ENCODE measurements around the gene NBR1.
"Not testable (repeated sequence)": the region's sequence is repeated elsewhere in the genome, so short reads cannot be mapped to it uniquely, and the experiment has no call there.

Gene NBR1

GRCh38 chr17:43153197-43153835 is 17.7 kb upstream of the NBR1 start:
- DNase-seq (ENCODE audit: low spot score): not testable (repeated sequence)

GRCh38 chr17:43155666-43156065 is 15.3 kb upstream of the NBR1 start:
- no peak for DNase-seq (ENCODE audit: low spot score)

GRCh38 chr17:43159232-43159631 is 11.8 kb upstream of the NBR1 start:
- DNase-seq (ENCODE audit: low spot score): not testable (repeated sequence)

GRCh38 chr17:43159957-43160356 is 11.1 kb upstream of the NBR1 start:
- DNase-seq (ENCODE audit: low spot score): not testable (repeated sequence)

GRCh38 chr17:43165971-43166370 is 5.0 kb upstream of the NBR1 start:
- not testable (repeated sequence) for DNase-seq (ENCODE audit: low spot score)

DNA sequence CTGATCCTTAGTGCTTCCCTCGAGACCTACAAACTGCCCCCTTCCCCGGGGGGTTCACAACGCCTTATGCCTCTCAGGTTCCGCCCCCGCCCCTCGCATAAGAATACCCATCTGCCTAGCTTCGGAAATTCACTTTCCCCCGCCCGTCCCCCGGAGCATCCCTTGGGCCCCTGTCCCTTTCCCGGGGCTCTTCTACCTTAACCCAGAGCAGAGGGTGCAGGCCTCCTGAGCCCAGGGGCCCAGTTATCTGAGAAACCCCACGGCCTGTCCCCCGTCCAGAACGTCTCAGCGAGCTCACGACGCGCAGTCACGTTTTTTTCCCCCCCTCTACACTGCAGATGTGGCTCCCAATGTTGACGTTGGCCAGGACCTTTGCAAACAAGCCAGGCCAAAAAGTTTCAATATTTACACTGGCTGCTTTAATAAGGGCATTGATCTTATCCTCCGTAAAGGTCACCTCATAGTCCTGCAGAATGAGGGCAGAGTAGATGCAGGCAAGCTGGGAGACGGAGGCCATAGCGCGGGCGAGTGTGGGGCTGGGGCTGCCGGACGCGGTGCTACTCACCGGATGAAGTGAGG is 1.4 kb upstream of the NBR1 start:
- DNase-seq (ENCODE audit: low spot score): peak; percentile 33

GRCh38 chr17:43170140-43170765 is 761 bp upstream of the NBR1 start:
- DNase-seq (ENCODE audit: low spot score): peak; percentile 92

DNA sequence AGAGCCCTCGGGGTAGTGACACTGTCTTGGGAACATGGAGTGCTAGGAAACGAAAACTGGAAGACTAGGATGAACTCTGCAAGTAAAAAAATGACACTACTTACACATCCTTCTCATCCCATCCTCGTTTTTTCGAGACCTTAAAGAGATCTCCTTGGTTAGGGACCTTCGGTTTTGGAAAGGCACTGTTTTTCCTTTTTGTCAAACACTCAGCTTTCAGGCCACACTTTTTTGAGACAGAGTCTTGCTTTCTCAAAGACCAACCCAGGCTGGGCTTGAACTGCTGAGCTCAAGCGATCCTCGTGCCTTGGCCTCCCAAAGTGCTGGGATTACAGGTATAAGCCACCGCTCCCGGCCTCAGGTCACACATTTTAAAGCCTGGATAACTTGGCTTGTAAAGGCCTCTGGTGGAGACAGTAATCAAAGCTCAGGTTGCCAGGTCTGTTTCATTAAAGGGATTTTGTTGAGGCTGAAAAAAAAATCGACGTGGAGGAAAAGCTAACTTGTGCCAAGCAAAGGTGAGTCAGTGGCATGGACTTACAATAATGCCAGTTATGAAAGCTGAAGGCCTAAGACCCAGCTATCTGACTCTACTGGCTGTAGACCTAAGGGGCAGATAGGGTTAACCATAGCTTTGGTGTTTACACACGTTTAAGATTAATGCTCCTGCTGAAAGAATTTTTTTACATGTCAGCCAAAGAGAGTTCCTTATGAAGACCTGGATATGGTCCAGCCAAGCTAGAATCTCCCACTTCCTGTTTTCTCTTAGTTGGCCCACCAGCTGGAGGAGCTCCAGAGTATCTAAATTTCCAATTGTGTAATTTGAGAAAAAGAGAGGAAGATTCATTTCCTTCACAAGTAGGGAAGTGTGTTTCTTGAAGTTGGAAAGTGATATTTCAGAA is 823 bp downstream of the NBR1 start:
- peak; percentile 71 for DNase-seq (ENCODE audit: low spot score)

DNA sequence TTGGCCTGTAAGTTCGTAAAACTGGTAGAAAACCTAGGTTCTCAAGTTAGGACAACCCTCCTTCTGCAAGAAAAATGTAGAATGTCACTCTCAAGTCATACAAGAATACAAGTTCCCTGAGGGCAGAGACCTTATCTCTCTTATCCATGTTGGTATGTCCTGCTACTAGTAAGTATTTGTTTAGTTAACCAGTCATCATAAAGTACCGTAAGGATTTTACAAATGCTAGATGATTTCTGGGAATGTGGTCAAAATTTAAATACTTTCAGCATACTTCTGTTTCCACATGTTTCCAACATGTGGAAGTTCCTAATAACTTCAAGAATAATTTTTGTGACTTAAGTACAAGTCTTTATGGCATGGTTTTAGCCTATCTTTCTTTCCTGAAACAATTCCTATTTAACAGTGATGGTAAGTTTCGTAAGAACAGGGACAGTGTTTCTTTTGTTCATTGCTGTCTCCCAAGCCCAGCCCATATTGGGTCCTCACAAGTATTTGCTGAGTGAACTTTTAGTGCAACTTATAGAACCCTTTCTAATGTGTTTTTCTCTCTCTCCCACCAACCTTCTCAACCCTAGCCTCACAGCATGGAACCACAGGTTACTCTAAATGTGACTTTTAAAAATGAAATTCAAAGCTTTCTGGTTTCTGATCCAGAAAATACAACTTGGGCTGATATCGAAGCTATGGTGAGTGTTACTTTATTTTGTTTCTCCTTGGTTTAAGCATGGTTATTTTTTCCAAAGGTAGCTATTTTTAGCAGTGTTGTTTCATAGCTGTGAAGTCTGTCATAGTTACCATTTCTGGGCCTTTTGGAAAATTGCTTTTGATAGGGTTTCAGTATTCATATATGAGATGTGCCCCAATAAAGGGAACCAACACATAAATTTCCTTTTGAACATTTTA is 4.5 kb downstream of the NBR1 start:
- DNase-seq (ENCODE audit: low spot score): no peak

DNA sequence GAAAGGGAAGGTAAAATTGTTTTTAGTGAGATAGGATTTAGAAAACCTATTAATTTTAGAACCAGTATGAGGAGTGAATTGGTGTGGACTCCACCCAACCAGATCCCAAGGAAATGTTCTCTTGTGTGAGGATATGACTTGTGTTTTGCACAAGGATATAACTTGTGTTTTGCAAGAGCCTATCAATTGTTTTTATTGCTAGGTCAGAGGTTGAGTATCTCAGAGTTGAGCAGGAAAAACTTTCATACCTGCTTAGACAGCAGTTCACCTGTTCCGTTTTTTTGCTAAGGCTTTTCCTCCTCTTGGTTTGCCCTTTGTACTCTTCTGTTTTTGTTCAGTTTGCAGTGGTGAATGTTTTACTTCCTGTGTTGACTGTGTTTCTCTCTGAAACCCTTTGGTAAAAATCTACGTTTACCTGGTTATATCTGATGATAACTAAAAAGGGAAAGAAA is 5.1 kb downstream of the NBR1 start:
- no peak for DNase-seq (ENCODE audit: low spot score)

GRCh38 chr17:43183921-43184320 is 12.9 kb downstream of the NBR1 start:
- DNase-seq (ENCODE audit: low spot score): no peak

DNA sequence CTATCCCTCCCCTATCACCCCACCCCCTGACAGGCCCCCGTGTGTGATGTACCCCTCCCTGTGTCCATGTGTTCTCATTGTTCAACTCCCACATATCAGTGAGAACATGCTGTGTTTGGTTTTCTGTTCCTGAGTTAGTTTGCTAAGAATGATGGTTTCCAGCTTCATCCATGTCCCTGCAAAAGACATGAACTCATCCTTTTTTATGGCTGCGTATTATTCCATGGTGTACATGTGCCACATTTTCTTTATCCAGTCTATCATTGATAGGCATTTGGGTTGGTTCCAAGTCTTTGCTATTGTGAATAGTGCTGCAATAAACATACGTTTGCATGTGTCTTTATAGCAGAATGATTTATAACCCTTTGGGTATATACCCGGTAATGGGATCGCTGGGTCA is 15.6 kb downstream of the NBR1 start:
- not testable (repeated sequence) for DNase-seq (ENCODE audit: low spot score)

- no peak for DNase-seq (ENCODE audit: low spot score)
Measured at GRCh38 chr17:43193251-43193650, 22.2 kb downstream of the NBR1 start.

- DNase-seq (ENCODE audit: low spot score): no peak
Measured at GRCh38 chr17:43199633-43200032, 28.6 kb downstream of the NBR1 start.

- DNase-seq (ENCODE audit: low spot score): no peak
Measured at GRCh38 chr17:43200127-43200526, 29.1 kb downstream of the NBR1 start.

DNA sequence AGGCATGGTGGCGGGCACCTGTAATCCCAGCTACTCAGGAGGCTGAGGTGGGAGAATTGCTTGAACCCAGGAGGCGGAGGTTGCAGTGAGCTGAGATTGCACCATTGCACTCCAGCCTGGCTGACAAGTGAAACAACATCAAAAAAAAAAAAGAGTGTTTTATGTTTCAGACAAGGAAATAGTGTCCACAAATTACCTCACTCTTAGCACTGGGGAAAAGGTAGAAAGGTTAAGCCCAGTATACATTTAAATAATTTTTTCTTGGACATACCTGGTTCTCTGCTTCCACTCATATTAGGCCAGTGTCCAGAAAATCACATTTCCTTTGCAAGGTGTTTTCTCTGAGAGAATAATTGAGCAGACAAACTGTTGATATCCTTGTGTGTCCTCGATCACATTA is 32.0 kb downstream of the NBR1 start:
- DNase-seq (ENCODE audit: low spot score): not testable (repeated sequence)

GRCh38 chr17:43210576-43210975 is 39.6 kb downstream of the NBR1 start:
- DNase-seq (ENCODE audit: low spot score): no peak

GRCh38 chr17:43211123-43211479 is 40.1 kb downstream of the NBR1 start:
- DNase-seq (ENCODE audit: low spot score): no peak

GRCh38 chr17:43211480-43212402 is 40.7 kb downstream of the NBR1 start, which contains the start of gene TMEM106A:
TSS of gene TMEM106A (plus strand) at chr17:43211875. CDS start at chr17:43213042, 1,167 bp downstream.
- DNase-seq (ENCODE audit: low spot score): peak; percentile 59
